ENCODE results near the gene WFDC13.
"Not testable (repeated sequence)": the region's sequence is repeated elsewhere in the genome, so short reads cannot be mapped to it uniquely, and the experiment has no call there.

Gene WFDC13

DNA sequence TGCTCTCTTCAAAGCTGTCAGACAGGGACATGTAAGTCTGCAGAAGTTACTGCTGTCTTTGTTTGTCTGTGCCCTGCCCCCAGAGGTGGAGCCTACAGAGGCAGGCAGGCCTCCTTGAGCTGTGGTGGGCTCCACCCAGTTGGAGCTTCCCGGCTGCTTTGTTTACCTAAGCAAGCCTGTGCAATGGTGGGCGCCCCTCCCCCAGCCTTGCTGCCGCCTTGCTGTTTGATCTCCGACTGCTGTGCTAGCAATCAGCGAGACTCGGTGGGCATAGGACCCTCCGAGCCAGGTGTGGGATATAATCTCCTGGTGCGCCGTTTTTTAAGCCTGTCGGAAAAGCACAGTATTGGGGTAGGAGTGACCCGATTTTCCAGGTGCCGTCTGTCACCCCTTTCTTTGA is 8.5 kb upstream of the WFDC13 start:
- not testable (repeated sequence) for H3K18ac ChIP-seq (ENCODE audit: low read length); H3K27me3 ChIP-seq (ENCODE audit: insufficient read depth, low read length, poor library complexity)

DNA sequence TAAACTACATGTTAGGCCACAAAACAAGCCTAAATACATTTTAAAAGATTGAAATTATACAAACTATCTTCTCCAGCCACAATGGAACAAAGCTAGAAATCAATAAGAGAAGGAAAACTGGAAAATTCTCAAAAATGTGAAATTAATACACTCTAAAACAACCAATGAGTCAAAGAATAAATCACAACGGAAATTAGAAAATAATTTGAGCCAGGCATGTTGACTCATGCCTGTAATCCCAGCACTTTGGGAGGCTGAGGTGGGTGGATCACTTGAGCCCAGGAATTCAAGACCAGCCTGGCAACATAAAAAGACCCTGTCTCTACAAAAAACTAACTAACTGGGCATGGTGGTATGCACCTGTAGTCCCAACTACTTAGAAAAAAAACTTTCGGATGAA is 6.3 kb upstream of the WFDC13 start:
- Histone ChIP-seq H3K4me3 (ENCODE audit: low read length) (no peak overlapping the region), H3K27me3 (ENCODE audit: insufficient read depth, low read length, poor library complexity) (no peaks in the 10 kb centered on the region), H3K27ac (ENCODE audit: low read depth, low read length) (no peak overlapping the region), H3K4me1 (ENCODE audit: control insufficient read depth, low read depth, low read length) (no peaks in the 10 kb centered on the region), H3K18ac (ENCODE audit: low read length) (no peak overlapping the region), H2BK15ac (replicated peaks; ENCODE audit: low read depth) (no peak overlapping the region), H2BK5ac (ENCODE audit: low read length) (no peak overlapping the region), H4K8ac (ENCODE audit: low read depth, low read length) (no peak overlapping the region), H3K79me2 (ENCODE audit: control insufficient read depth, insufficient read depth, low read length) (no peaks in the 10 kb centered on the region), H2BK120ac (ENCODE audit: low read depth, low read length) (no peak overlapping the region), H3K23ac (ENCODE audit: low read length) (no peak overlapping the region), H3K4ac (ENCODE audit: low read depth, low read length) (no peak overlapping the region), H4K5ac (ENCODE audit: low read length) (no peak overlapping the region), H3K36me3 (ENCODE audit: control insufficient read depth, insufficient read depth, low read length) (no peaks in the 10 kb centered on the region), H2AK5ac (ENCODE audit: low read length) (no peak overlapping the region), H3K4me2 (ENCODE audit: low read length) (no peak overlapping the region), H3K79me1 (ENCODE audit: low read length) (no peaks in the 10 kb centered on the region), H3K56ac (ENCODE audit: low read length) (no peak overlapping the region), H3K9ac (ENCODE audit: low read length) (no peak overlapping the region)
- no peak for DNase-seq
- WGBS (ENCODE audit: extremely low coverage, insufficient coverage, low lambda C conversion rate): no CpG with 5 or more reads among the region's 2 CpGs

More for the DNA sequence above, 8.5 kb upstream of the WFDC13 start:
- not testable (repeated sequence) for H3K4me2 ChIP-seq (ENCODE audit: low read length); H4K8ac ChIP-seq (ENCODE audit: low read depth, low read length); H3K36me3 ChIP-seq (ENCODE audit: control insufficient read depth, insufficient read depth, low read length); H2BK120ac ChIP-seq (ENCODE audit: low read depth, low read length); H3K79me2 ChIP-seq (ENCODE audit: control insufficient read depth, insufficient read depth, low read length); H3K27ac ChIP-seq (ENCODE audit: low read depth, low read length); H2AK5ac ChIP-seq (ENCODE audit: low read length); H3K9ac ChIP-seq (ENCODE audit: low read length); H3K4me1 ChIP-seq (ENCODE audit: control insufficient read depth, low read depth, low read length); H4K5ac ChIP-seq (ENCODE audit: low read length); H3K23ac ChIP-seq (ENCODE audit: low read length); H3K56ac ChIP-seq (ENCODE audit: low read length); DNase-seq; H3K79me1 ChIP-seq (ENCODE audit: low read length); H2BK15ac ChIP-seq (replicated peaks; ENCODE audit: low read depth); H2BK5ac ChIP-seq (ENCODE audit: low read length); H3K4ac ChIP-seq (ENCODE audit: low read depth, low read length); H3K4me3 ChIP-seq (ENCODE audit: low read length)
- WGBS (ENCODE audit: extremely low coverage, insufficient coverage, low lambda C conversion rate): no CpG with 5 or more reads among the region's 12 CpGs

DNA sequence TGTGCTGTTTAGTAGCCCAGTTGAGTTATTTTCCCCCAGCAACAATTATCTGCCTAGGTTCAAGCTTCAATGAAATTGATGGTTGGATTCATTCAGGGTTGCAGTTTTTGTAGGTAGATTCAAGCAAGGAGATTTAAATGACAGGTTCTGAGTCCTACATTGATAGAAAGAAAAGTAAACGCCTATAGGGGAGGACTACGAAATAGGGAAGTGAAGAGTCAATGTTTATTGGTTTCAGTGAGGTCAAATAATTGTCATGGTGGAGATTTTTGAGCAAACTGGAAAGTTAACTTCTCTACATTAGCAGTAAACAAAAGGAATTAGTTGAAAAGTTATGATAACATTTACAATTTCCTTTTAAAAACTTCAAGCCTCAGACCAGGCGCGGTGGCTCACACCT is 734 bp upstream of the WFDC13 start:
- H3K23ac ChIP-seq (ENCODE audit: low read length): no peak overlapping the region
- no peak overlapping the region for H3K4ac ChIP-seq (ENCODE audit: low read depth, low read length)
- H4K8ac ChIP-seq (ENCODE audit: low read depth, low read length): no peak overlapping the region
- H3K79me2 ChIP-seq (ENCODE audit: control insufficient read depth, insufficient read depth, low read length): no peaks in the 10 kb centered on the region
- H4K5ac ChIP-seq (ENCODE audit: low read length): no peak overlapping the region
- H2BK15ac ChIP-seq (replicated peaks; ENCODE audit: low read depth): no peak overlapping the region
- no peak overlapping the region for H2AK5ac ChIP-seq (ENCODE audit: low read length)
- no peak overlapping the region for H2BK120ac ChIP-seq (ENCODE audit: low read depth, low read length)
- H3K27me3 ChIP-seq (ENCODE audit: insufficient read depth, low read length, poor library complexity): no peaks in the 10 kb centered on the region
- H3K36me3 ChIP-seq (ENCODE audit: control insufficient read depth, insufficient read depth, low read length): no peaks in the 10 kb centered on the region
- no CpG with 5 or more reads among the region's 4 CpGs for WGBS (ENCODE audit: extremely low coverage, insufficient coverage, low lambda C conversion rate)
- no peaks in the 10 kb centered on the region for H3K79me1 ChIP-seq (ENCODE audit: low read length)
- H3K27ac ChIP-seq (ENCODE audit: low read depth, low read length): no peak overlapping the region
- H3K4me2 ChIP-seq (ENCODE audit: low read length): no peak overlapping the region
- H3K18ac ChIP-seq (ENCODE audit: low read length): no peak overlapping the region
- H3K56ac ChIP-seq (ENCODE audit: low read length): no peak overlapping the region
- no peak overlapping the region for H2BK5ac ChIP-seq (ENCODE audit: low read length)
- H3K9ac ChIP-seq (ENCODE audit: low read length): no peak overlapping the region
- no peak overlapping the region for H3K4me3 ChIP-seq (ENCODE audit: low read length)
- H3K4me1 ChIP-seq (ENCODE audit: control insufficient read depth, low read depth, low read length): no peaks in the 10 kb centered on the region
- no peak for DNase-seq

DNA sequence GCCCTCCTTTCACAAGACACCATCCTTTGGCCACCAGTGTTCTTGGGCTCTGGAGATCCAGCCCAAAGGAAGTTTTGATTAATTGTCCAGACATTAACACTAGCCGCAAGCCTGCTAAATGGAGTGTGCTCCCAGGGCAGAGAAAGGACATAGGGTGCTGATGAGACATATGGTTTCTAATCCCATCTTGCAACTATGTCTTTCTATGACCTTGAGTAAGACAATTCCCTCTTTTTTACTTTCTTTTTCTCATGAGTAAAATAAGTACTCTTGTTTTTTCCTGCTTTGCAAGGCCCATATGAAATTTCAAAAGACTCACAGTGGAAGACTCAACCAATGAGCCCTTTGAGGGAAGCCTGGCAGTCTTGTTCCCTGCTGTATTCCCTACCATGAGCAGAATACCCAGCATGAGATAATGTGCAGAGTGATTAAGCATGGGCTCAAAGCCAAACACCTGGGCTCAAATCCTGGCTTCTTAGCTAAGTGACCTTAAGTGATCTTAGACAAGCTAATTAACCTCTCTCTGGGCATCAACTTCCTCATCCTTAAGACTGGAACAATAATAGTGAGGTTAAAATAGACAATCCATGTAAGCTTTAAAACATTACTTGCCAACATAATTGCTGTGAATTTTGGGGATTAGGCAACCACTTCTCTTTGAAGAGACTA is 3.3 kb downstream of the WFDC13 start, which contains the start of gene WFDC10B:
Gene WFDC10B, minus strand, starts transcription at position 51 of the 669 bp plus-strand sequence. CDS start 19,027 bp downstream, outside the sequence.
- Histone ChIP-seq H3K18ac (ENCODE audit: low read length) (no peak within 1 kb of the TSS), H4K5ac (ENCODE audit: low read length) (no peak within 1 kb of the TSS), H2BK15ac (replicated peaks; ENCODE audit: low read depth) (no peak within 1 kb of the TSS), H4K8ac (ENCODE audit: low read depth, low read length) (no peak within 1 kb of the TSS), H2BK120ac (ENCODE audit: low read depth, low read length) (no peak within 1 kb of the TSS), H3K36me3 (ENCODE audit: control insufficient read depth, insufficient read depth, low read length) (no peaks in the 10 kb centered on the region), H3K27me3 (ENCODE audit: insufficient read depth, low read length, poor library complexity) (no peaks in the 10 kb centered on the region), H3K79me2 (ENCODE audit: control insufficient read depth, insufficient read depth, low read length) (no peaks in the 10 kb centered on the region), H3K4me3 (ENCODE audit: low read length) (no peak within 1 kb of the TSS), H2AK5ac (ENCODE audit: low read length) (no peak within 1 kb of the TSS), H3K4me1 (ENCODE audit: control insufficient read depth, low read depth, low read length) (no peaks in the 10 kb centered on the region), H3K4me2 (ENCODE audit: low read length) (no peak within 1 kb of the TSS), H3K79me1 (ENCODE audit: low read length) (no peaks in the 10 kb centered on the region), H3K4ac (ENCODE audit: low read depth, low read length) (no peak within 1 kb of the TSS), H3K27ac (ENCODE audit: low read depth, low read length) (no peak within 1 kb of the TSS), H3K23ac (ENCODE audit: low read length) (peak within 1 kb of the TSS; percentile 29), H3K9ac (ENCODE audit: low read length) (no peak within 1 kb of the TSS), H3K56ac (ENCODE audit: low read length) (no peak within 1 kb of the TSS), H2BK5ac (ENCODE audit: low read length) (no peak within 1 kb of the TSS)
- no peak for DNase-seq
- WGBS (ENCODE audit: extremely low coverage, insufficient coverage, low lambda C conversion rate): no CpG with 5 or more reads among the region's 1 CpG

DNA sequence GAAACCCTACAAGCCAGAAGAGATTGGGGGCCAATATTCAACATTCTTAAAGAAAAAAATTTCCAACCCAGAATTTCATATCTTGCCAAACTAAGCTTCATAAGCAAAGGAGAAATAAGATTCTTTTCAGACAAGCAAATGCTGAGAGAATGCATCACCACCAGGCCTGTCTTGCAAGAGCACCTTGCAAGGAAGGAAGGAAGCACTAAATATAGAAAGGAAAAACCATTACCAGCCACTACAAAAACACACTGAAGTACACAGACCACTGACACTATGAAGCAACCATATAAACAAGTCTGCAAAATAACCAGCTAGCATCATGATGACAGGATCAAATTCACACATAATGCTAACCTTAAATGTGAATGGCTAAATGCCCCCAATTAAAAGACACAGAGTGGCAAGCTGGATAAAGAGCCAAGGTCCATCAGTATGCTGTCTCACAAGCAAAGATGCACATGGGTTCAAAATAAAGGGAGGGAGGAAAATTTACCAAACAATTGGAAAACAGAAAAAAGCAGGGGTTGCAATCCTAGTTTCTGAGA is 14.4 kb downstream of the WFDC13 start:
- not testable (repeated sequence) for H4K8ac ChIP-seq (ENCODE audit: low read depth, low read length); H3K23ac ChIP-seq (ENCODE audit: low read length); H2BK5ac ChIP-seq (ENCODE audit: low read length); H3K4me2 ChIP-seq (ENCODE audit: low read length); H2BK15ac ChIP-seq (replicated peaks; ENCODE audit: low read depth); H4K5ac ChIP-seq (ENCODE audit: low read length); H3K4me1 ChIP-seq (ENCODE audit: control insufficient read depth, low read depth, low read length); H2AK5ac ChIP-seq (ENCODE audit: low read length); H3K56ac ChIP-seq (ENCODE audit: low read length); H3K36me3 ChIP-seq (ENCODE audit: control insufficient read depth, insufficient read depth, low read length); H2BK120ac ChIP-seq (ENCODE audit: low read depth, low read length); H3K27me3 ChIP-seq (ENCODE audit: insufficient read depth, low read length, poor library complexity); H3K18ac ChIP-seq (ENCODE audit: low read length); DNase-seq; H3K79me1 ChIP-seq (ENCODE audit: low read length); H3K27ac ChIP-seq (ENCODE audit: low read depth, low read length); H3K4ac ChIP-seq (ENCODE audit: low read depth, low read length); H3K9ac ChIP-seq (ENCODE audit: low read length); H3K79me2 ChIP-seq (ENCODE audit: control insufficient read depth, insufficient read depth, low read length); H3K4me3 ChIP-seq (ENCODE audit: low read length)

DNA sequence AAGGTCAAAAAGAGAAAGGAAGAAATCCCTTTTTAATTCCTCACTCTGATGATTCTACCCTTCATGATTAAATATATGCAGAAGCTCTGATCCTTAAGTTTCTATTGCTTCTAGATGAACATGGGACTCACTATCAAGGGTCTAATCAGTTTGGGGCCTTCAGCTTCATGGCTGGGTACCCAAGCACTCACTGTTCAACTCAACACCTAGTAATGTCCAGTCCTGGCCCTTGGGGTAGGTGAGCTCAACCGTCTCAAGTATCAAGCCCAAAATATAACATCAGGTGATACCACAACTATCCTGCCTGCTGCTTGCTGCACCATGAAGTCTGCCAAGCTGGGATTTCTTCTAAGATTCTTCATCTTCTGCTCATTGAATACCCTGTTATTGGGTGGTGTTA is 20.2 kb downstream of the WFDC13 start, which contains the start of gene SPINT4:
Gene SPINT4, plus strand, starts transcription at position 301 of the 400 bp plus-strand sequence. Its CDS starts 21 bp downstream, at position 322.
- Histone ChIP-seq H4K5ac (ENCODE audit: low read length) (no peak within 1 kb of the TSS), H4K8ac (ENCODE audit: low read depth, low read length) (no peak within 1 kb of the TSS), H3K4ac (ENCODE audit: low read depth, low read length) (no peak within 1 kb of the TSS), H2AK5ac (ENCODE audit: low read length) (no peak within 1 kb of the TSS), H3K4me1 (ENCODE audit: control insufficient read depth, low read depth, low read length) (no peaks in the 10 kb centered on the region), H3K27ac (ENCODE audit: low read depth, low read length) (no peak within 1 kb of the TSS), H3K9ac (ENCODE audit: low read length) (no peak within 1 kb of the TSS), H3K79me1 (ENCODE audit: low read length) (no peaks in the 10 kb centered on the region), H2BK5ac (ENCODE audit: low read length) (no peak within 1 kb of the TSS), H3K23ac (ENCODE audit: low read length) (no peak within 1 kb of the TSS), H3K18ac (ENCODE audit: low read length) (no peak within 1 kb of the TSS), H3K36me3 (ENCODE audit: control insufficient read depth, insufficient read depth, low read length) (no peaks in the 10 kb centered on the region), H3K27me3 (ENCODE audit: insufficient read depth, low read length, poor library complexity) (no peaks in the 10 kb centered on the region), H3K4me3 (ENCODE audit: low read length) (no peak within 1 kb of the TSS), H2BK15ac (replicated peaks; ENCODE audit: low read depth) (no peak within 1 kb of the TSS), H3K56ac (ENCODE audit: low read length) (no peak within 1 kb of the TSS), H3K79me2 (ENCODE audit: control insufficient read depth, insufficient read depth, low read length) (no peaks in the 10 kb centered on the region), H2BK120ac (ENCODE audit: low read depth, low read length) (no peak within 1 kb of the TSS), H3K4me2 (ENCODE audit: low read length) (no peak within 1 kb of the TSS)
- no CpG with 5 or more reads among the region's 1 CpG for WGBS (ENCODE audit: extremely low coverage, insufficient coverage, low lambda C conversion rate)
- no peak for DNase-seq

Data from mesendoderm (in vitro differentiated cells).